ENCODE results near the gene HCN3. TPM values are rescaled to one million over a fixed set of nuclear protein-coding genes. Genes with fewer than 3 reads are reported as not detected.

The HCN3 gene
- total RNA-seq, 1 experiment from 2014 or later, result 7.5 TPM

GRCh38 chr1:155295942-155296267 is 18.6 kb downstream of the HCN3 start:
- no peak overlapping the region for H3K27ac ChIP-seq
- no peaks in the 10 kb centered on the region for H3F3A ChIP-seq (ENCODE audit: insufficient read depth, low read depth)
- BruUV-seq (replicated peaks), result no TSS peak
- H3K4me2 ChIP-seq, result no peak overlapping the region
- no peaks in the 10 kb centered on the region for H3K27me3 ChIP-seq (ENCODE audit: insufficient read depth, low read depth)
- H3K4me1 ChIP-seq (replicated peaks; ENCODE audit: insufficient read depth), result no peaks in the 10 kb centered on the region
- TF ChIP-seq EZH2 (IDR thresholded peaks at IDR 0.05; ENCODE audit: low read depth) (no peak), CTCF (conservative IDR thresholded peaks at IDR 0.05) (no peak)
- no peaks in the 10 kb centered on the region for H4K20me1 ChIP-seq (ENCODE audit: insufficient read depth)
- intact Hi-C loops (cut with micrococcal nuclease; ENCODE audit: unreplicated experiment), result no loop called here
- ChIA-PET CTCF (no interaction called here), POLR2A (ENCODE audit: unreplicated experiment) (no interaction called here)
- no peak for DNase-seq
- H3K36me3 ChIP-seq (ENCODE audit: low read depth), result no peaks in the 10 kb centered on the region
- no peaks in the 10 kb centered on the region for H3K79me2 ChIP-seq (ENCODE audit: low read depth)
- no peak overlapping the region for H3K4me3 ChIP-seq
- no peaks in the 10 kb centered on the region for H3K9me3 ChIP-seq (ENCODE audit: insufficient read depth, low read depth)
- no peak overlapping the region for H2AFZ ChIP-seq
- H3K9me2 ChIP-seq (ENCODE audit: insufficient read depth), result no peaks in the 10 kb centered on the region

- Histone ChIP-seq H3K4me1 (replicated peaks; ENCODE audit: insufficient read depth) (no peaks in the 10 kb centered on the region), H2AFZ (no peak overlapping the region), H3K79me2 (ENCODE audit: low read depth) (no peaks in the 10 kb centered on the region), H3K27me3 (ENCODE audit: insufficient read depth, low read depth) (no peaks in the 10 kb centered on the region), H3K4me3 (no peak overlapping the region), H3K27ac (no peak overlapping the region), H3K36me3 (ENCODE audit: low read depth) (no peaks in the 10 kb centered on the region), H3F3A (ENCODE audit: insufficient read depth, low read depth) (no peaks in the 10 kb centered on the region), H3K9me2 (ENCODE audit: insufficient read depth) (no peaks in the 10 kb centered on the region), H4K20me1 (ENCODE audit: insufficient read depth) (no peaks in the 10 kb centered on the region), H3K4me2 (no peak overlapping the region), H3K9me3 (ENCODE audit: insufficient read depth, low read depth) (no peaks in the 10 kb centered on the region)
- TF ChIP-seq CTCF (conservative IDR thresholded peaks at IDR 0.05) (no peak), EZH2 (IDR thresholded peaks at IDR 0.05; ENCODE audit: low read depth) (no peak)
- intact Hi-C loops (cut with micrococcal nuclease; ENCODE audit: unreplicated experiment), result no loop called here
- DNase-seq, result no peak
- ChIA-PET POLR2A (ENCODE audit: unreplicated experiment) (no interaction called here), CTCF (no interaction called here)
- BruUV-seq (replicated peaks), result no TSS peak
Observed at GRCh38 chr1:155296661-155297060, 19.4 kb downstream of the HCN3 start.

GRCh38 chr1:155297384-155297783 is 20.1 kb downstream of the HCN3 start:
- Histone ChIP-seq H3K4me2 (no peak overlapping the region), H3K9me3 (ENCODE audit: insufficient read depth, low read depth) (no peaks in the 10 kb centered on the region), H3K36me3 (ENCODE audit: low read depth) (no peaks in the 10 kb centered on the region), H4K20me1 (ENCODE audit: insufficient read depth) (no peaks in the 10 kb centered on the region), H3K4me3 (no peak overlapping the region), H3K79me2 (ENCODE audit: low read depth) (no peaks in the 10 kb centered on the region), H3K27ac (no peak overlapping the region), H3K4me1 (replicated peaks; ENCODE audit: insufficient read depth) (no peaks in the 10 kb centered on the region), H2AFZ (no peak overlapping the region), H3K9me2 (ENCODE audit: insufficient read depth) (no peaks in the 10 kb centered on the region), H3F3A (ENCODE audit: insufficient read depth, low read depth) (no peaks in the 10 kb centered on the region), H3K27me3 (ENCODE audit: insufficient read depth, low read depth) (no peaks in the 10 kb centered on the region)
- ChIA-PET CTCF (no interaction called here), POLR2A (ENCODE audit: unreplicated experiment) (interaction anchor here (0.5 kb wide), 1 partner anchor 559 kb away, joined by 10 read pairs; no protein-coding TSS in a partner anchor)
- intact Hi-C loops (cut with micrococcal nuclease; ENCODE audit: unreplicated experiment), result no loop called here
- BruUV-seq (replicated peaks), result no TSS peak
- no peak for TF ChIP-seq EZH2 (IDR thresholded peaks at IDR 0.05; ENCODE audit: low read depth)
- no peak for TF ChIP-seq CTCF (conservative IDR thresholded peaks at IDR 0.05)
- DNase-seq, result no peak

All from PC-9 (cell line).